ENCODE results near the gene LRCH4. TPM values are rescaled to one million over a fixed set of nuclear protein-coding genes. Genes with fewer than 3 reads are reported as not detected.

Gene LRCH4
- total RNA-seq, 2 experiments from 2014 or later: 313 to 317 TPM

DNA sequence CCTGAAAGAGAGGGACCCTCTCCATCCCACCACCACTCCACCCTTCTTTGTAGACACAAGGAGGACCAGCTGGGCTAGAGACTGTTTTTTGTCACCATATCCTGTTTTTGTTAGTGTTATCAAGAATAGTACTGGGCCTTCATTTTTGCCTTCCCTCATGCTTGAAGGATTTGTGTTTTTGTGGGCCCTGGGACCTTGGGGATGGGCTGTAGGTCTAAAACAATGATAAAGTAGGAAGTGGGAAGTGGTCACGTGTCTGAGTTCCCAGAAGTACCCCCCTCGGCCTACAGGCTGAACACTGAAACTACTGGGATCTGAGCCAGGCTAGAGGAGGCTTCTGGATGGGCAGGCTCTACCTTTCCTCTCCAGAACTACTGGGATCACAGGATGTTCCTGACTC lies 38.1 kb downstream of the LRCH4 start:
- H3K27ac ChIP-seq (ENCODE audit: low read depth in 1 of 2, low read length in 2 of 2): peak overlapping the region; percentile 63 to 84
- Mint-ChIP-seq H3K9me3 (no peaks in the 10 kb centered on the region), H3K4me3 (peak overlapping the region; percentile 47), H3K4me1 (ENCODE audit: low read depth) (peaks cover 82% of the 10 kb centered on the region), H3K27ac (peak overlapping the region; percentile 73), H3K36me3 (ENCODE audit: low read depth) (peaks cover 33% of the 10 kb centered on the region), H3K27me3 (no peaks in the 10 kb centered on the region)
- POLR2A ChIA-PET: interaction anchor here (1.1 to 4.3 kb wide), 6 partner anchors 9 to 118 kb away, joined by 3 to 32 read pairs (median 6); partner anchors contain the start of genes AGFG2, FBXO24, LRCH4 and MEPCE
- CTCF ChIA-PET: interaction anchor here (1.3 to 3.9 kb wide), 2 partner anchors 11 to 17 kb away, joined by 4 to 47 read pairs; no protein-coding TSS in a partner anchor
- H3K9me3 ChIP-seq (ENCODE audit: control insufficient read depth in 1 of 2, insufficient read depth in 1 of 2, low read length in 2 of 2): no peaks in the 10 kb centered on the region
- peaks cover 29% of the 10 kb centered on the region for H3K36me3 ChIP-seq (ENCODE audit: insufficient read depth, low read length)
- DNase-seq: no peak
- peaks cover 81% of the 10 kb centered on the region for H3K4me1 ChIP-seq (ENCODE audit: insufficient read depth, low read length)
- H3K27me3 ChIP-seq (ENCODE audit: control insufficient read depth in 1 of 2, insufficient read depth in 2 of 2, low read length in 2 of 2): no peaks in the 10 kb centered on the region
- TF ChIP-seq, protein P1, sequence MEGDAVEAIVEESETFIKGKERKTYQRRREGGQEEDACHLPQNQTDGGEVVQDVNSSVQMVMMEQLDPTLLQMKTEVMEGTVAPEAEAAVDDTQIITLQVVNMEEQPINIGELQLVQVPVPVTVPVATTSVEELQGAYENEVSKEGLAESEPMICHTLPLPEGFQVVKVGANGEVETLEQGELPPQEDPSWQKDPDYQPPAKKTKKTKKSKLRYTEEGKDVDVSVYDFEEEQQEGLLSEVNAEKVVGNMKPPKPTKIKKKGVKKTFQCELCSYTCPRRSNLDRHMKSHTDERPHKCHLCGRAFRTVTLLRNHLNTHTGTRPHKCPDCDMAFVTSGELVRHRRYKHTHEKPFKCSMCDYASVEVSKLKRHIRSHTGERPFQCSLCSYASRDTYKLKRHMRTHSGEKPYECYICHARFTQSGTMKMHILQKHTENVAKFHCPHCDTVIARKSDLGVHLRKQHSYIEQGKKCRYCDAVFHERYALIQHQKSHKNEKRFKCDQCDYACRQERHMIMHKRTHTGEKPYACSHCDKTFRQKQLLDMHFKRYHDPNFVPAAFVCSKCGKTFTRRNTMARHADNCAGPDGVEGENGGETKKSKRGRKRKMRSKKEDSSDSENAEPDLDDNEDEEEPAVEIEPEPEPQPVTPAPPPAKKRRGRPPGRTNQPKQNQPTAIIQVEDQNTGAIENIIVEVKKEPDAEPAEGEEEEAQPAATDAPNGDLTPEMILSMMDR (IDR thresholded peaks at IDR 0.05): no peak
- no peak for ATAC-seq (ENCODE audit: poor library complexity)
- no peak overlapping the region for H3K4me3 ChIP-seq (ENCODE audit: low read length)
- intact Hi-C loops (cut with DNase I, micrococcal nuclease): no loop called here

DNA sequence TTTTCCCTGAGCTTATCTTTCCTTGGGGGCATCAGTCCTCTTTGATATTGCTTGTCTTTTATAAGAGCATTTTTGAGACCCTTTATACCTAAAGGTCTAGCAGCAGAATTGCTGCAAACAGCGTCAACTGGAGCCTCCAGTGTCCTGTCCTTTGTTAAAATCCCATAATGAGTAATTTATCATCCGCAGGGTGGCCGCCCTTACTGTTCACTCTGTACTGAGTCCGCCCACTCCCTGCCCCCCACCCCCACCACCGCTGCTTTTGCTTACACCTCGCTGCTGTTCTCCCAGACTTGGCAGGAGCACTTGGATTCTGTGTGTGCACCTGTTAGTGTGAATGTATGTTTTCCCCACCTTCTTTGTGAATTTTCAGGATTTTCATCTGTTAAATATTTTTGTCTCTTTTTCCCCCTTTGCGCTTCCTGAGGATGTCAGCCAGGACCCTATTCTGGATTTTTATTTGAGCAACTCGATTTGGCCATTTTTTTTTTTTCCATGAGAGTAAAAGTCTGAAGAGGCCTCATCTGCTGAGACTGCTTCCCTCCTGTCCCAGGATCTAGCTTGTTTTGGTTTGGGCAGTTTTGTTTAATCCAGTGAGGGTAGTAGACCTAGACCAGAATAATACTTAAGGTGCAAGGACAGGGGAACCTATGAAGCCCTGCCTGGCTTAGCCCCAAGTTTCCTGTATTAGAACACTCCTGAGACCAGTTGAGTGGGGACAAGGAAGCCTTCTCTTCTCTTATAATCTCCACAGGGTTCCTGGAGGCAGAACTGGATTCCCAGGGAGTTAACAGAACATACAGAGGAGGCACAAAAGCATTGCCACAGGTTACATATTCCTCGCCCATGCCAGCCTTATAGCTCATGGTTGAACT lies 38.8 kb downstream of the LRCH4 start:
- H3K9me3 ChIP-seq (ENCODE audit: control insufficient read depth in 1 of 2, insufficient read depth in 1 of 2, low read length in 2 of 2): no peaks in the 10 kb centered on the region
- Mint-ChIP-seq H3K4me1 (ENCODE audit: low read depth) (peaks cover 84% of the 10 kb centered on the region), H3K4me3 (peak overlapping the region; percentile 47), H3K27me3 (no peaks in the 10 kb centered on the region), H3K36me3 (ENCODE audit: low read depth) (peaks cover 27% of the 10 kb centered on the region), H3K9me3 (no peaks in the 10 kb centered on the region), H3K27ac (peak overlapping the region; percentile 73)
- H3K4me1 ChIP-seq (ENCODE audit: insufficient read depth, low read length): peaks cover 88% of the 10 kb centered on the region
- peak overlapping the region; percentile 29 for H3K4me3 ChIP-seq (ENCODE audit: low read length)
- ChIA-PET CTCF (interaction anchor here (1.0 to 3.9 kb wide), 3 partner anchors 12 to 22 kb away, joined by 3 to 47 read pairs (median 4); no protein-coding TSS in a partner anchor), POLR2A (interaction anchor here (0.7 to 4.3 kb wide), 10 partner anchors 8 to 159 kb away, joined by 3 to 32 read pairs (median 6); partner anchors contain the start of genes AGFG2, FBXO24, LRCH4 and MEPCE)
- TF ChIP-seq, protein P1 (IDR thresholded peaks at IDR 0.05): no peak
- DNase-seq (no peak), ATAC-seq (ENCODE audit: poor library complexity) (no peak)
- peaks cover 22% of the 10 kb centered on the region for H3K36me3 ChIP-seq (ENCODE audit: insufficient read depth, low read length)
- intact Hi-C loops (cut with DNase I, micrococcal nuclease): no loop called here
- H3K27me3 ChIP-seq (ENCODE audit: control insufficient read depth in 1 of 2, insufficient read depth in 2 of 2, low read length in 2 of 2): no peaks in the 10 kb centered on the region
- H3K27ac ChIP-seq (ENCODE audit: low read depth in 1 of 2, low read length in 2 of 2): peak overlapping the region; percentile 63 to 84

DNA sequence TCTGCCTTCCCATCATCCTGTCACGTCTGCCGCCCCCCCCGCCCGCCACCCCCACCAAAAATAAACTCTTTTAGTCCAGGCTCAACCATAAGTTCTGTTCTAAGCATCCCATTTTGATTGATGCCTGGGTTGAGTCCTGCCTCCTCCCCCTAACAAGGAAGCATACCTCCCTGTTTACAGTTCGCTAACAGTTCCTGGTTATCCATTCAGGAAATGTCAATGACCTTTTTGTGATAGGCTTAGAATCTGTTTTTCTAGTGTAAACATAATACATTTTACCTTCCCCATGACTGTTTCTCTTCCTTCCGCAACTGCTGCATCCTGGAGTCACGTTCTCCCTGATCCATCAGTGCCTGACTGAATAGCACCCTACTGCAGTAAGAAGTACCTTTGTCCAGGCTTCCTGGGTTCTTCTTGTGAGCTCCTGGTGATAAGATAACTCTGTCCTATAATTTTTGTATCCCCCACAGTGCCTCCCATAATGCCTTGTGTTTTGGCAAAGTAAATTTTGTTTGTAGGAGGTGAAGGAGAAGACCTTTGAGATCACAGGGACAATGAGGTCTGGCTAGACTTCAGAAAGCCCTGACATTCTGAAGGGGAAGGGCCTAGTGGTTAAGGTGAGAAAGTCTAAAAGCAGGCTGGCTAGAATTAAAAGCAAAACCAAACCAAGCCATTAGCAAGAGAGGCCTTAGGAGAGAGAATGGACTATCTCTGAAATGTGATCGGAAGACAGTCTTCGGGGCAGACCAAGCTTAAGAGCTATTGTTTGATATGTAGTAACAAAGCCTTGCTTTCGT lies 39.6 kb downstream of the LRCH4 start:
- peak; percentile 33 for ATAC-seq (ENCODE audit: poor library complexity)
- Histone ChIP-seq H3K4me1 (ENCODE audit: insufficient read depth, low read length) (peaks cover 95% of the 10 kb centered on the region), H3K27me3 (ENCODE audit: control insufficient read depth in 1 of 2, insufficient read depth in 2 of 2, low read length in 2 of 2) (no peaks in the 10 kb centered on the region), H3K36me3 (ENCODE audit: insufficient read depth, low read length) (peaks cover 15% of the 10 kb centered on the region), H3K4me3 (ENCODE audit: low read length) (peak overlapping the region; percentile 29), H3K27ac (ENCODE audit: low read depth in 1 of 2, low read length in 2 of 2) (peak overlapping the region; percentile 63 to 84), H3K9me3 (ENCODE audit: control insufficient read depth in 1 of 2, insufficient read depth in 1 of 2, low read length in 2 of 2) (no peaks in the 10 kb centered on the region)
- TF ChIP-seq, protein P1 (IDR thresholded peaks at IDR 0.05): no peak
- H3K27me3 Mint-ChIP-seq: no peaks in the 10 kb centered on the region
- POLR2A ChIA-PET: interaction anchor here (0.7 to 2.2 kb wide), 9 partner anchors 13 to 160 kb away, joined by 3 to 9 read pairs (median 5); partner anchors contain the start of genes FBXO24, LRCH4, MEPCE and POP7
- intact Hi-C loops (cut with DNase I, micrococcal nuclease): no loop called here
- H3K27ac Mint-ChIP-seq: peak overlapping the region; percentile 73
- CTCF ChIA-PET: interaction anchor here (1.0 to 3.9 kb wide), 4 partner anchors 13 to 159 kb away, joined by 3 to 47 read pairs (median 4); partner anchors contain the start of gene POP7
- DNase-seq: peak in 3 of 14 experiments; percentile 67 to 80 (median 76)
- peak overlapping the region; percentile 47 for H3K4me3 Mint-ChIP-seq
- peaks cover 27% of the 10 kb centered on the region for H3K36me3 Mint-ChIP-seq (ENCODE audit: low read depth)
- peaks cover 92% of the 10 kb centered on the region for H3K4me1 Mint-ChIP-seq (ENCODE audit: low read depth)
- no peaks in the 10 kb centered on the region for H3K9me3 Mint-ChIP-seq
